Activated CD8-positive, alpha-beta memory T cell treated with anti-CD3 and anti-CD28 coated beads, Interleukin-2, amount 50 U/mL, for 24 hours (primary cell): Measurements from ENCODE around the gene NEMP1.
"Not testable (repeated sequence)": the region's sequence is repeated elsewhere in the genome, so short reads cannot be mapped to it uniquely, and the experiment has no call there.

Source experiments
- DNase-seq: peaks from one replicate; pipeline ENCODE4 v3.0.0-alpha.2; 2020; ENCODE audit errors: extremely low read depth

Gene NEMP1

DNA sequence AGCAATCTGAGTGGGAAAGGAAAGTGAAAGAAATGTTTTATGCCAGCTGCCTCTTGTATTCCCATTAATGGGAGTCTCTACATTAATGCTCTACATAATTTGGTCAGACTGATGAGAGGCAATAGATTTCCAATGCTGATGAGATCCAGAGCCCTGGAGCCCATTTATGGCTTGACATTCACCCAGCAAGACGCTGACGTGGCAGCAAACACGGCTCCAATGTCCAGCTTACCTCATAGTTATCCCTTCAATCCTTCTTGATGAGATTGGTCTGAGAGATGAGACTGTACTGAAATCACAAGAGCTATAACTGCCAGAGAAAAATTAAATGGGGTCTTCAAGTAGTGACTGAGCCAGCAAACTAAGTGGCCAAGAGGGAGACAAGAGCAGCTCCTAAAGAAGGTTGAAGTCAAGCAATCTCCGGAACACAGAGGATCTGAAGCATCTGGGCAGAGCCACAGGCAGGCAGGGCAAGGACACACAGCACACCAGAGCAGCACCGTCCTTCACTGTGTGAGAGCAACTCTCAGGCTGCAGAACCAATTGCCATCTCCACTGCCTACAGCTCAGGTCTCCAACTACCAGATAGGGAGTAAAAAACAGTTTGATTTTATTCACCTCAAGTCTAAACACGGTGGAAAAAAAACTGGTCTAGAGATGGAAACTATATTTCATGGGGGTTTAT is 21.4 kb downstream of the NEMP1 start:
- DNase-seq = no peak

DNA sequence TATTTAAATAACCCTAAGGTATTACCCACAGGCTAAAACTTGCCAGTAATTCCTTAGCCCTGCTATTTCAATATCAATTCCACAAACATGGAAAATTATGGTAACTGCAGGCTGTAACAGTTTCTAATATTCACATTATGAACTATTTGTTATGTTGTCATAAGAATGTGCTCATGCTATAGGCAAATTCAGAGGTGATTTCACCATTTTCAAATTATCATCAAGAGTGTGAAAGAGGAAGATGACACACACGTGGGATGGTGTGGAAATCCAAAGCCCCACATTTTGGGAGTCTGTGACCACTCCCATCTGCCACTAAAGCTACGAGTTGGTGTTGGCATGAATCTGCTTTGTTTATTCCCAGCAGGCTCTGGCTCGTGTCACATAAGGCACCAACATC is 22.8 kb downstream of the NEMP1 start:
- no peak for DNase-seq

DNA sequence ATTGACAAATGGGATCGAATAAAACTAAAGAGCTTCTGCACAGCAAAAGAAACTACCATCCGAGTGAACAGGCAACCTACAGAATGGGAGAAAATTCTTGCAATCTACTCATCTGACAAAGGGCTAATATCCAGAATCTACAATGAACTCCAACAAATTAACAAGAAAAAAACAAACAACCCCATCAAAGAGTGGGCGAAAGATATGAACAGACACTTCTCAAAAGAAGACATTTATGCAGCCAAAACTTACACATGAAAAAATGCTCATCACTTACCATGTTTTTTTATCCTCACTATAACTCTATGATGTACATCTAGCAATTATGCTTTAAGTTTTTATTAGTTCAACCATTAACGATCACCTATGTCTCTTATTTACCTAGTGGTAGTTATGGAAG is 24.7 kb downstream of the NEMP1 start:
- not testable (repeated sequence) for DNase-seq

DNA sequence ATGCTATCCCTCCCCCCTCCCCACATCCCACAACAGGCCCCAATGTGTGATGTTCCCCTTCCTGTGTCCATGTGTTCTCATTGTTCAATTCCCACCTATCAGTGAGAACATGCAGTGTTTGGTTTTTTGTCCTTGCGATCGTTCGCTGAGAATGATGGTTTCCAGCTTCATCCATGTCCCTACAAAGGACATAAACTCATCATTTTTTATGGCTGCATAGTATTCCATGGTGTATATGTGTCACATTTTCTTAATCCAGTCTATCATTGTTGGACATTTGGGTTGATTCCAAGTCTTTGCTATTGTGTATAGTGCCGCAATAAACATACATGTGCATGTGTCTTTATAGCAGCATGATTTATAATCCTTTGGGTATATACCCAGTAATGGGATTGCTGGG is 25.4 kb downstream of the NEMP1 start:
- DNase-seq = not testable (repeated sequence)

GRCh38 chr12:57051011-57051410 is 27.6 kb downstream of the NEMP1 start:
- no peak for DNase-seq

DNA sequence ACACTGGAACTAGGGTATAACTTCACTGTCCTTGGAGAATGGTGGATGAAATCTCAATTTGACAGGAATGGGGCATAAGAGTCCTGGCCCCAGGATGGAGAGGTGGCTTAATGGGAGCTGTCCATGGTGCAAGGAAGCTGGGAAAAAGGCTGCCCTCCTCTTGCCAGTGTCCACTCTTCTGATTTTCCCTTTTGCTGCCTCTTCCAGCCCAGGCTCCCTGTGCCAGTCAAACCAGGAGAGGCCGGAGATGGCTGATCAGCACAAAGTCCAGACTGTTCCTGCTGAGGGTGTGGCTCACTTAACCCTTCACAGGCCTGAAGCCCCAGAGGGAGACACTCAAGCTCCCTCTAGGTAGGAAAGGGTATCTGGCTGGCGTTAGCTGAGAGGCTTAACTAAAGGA is 28.7 kb downstream of the NEMP1 start, which contains the start of gene MYO1A:
MYO1A (minus strand) TSS at position 240 of the 400 bp plus-strand sequence. CDS start 1,806 bp downstream, outside the sequence.
- no peak for DNase-seq

- no peak for DNase-seq
Measured at GRCh38 chr12:57049119-57049446, 29.5 kb downstream of the NEMP1 start.

GRCh38 chr12:57048423-57049118 is 30.0 kb downstream of the NEMP1 start:
- no peak for DNase-seq

DNA sequence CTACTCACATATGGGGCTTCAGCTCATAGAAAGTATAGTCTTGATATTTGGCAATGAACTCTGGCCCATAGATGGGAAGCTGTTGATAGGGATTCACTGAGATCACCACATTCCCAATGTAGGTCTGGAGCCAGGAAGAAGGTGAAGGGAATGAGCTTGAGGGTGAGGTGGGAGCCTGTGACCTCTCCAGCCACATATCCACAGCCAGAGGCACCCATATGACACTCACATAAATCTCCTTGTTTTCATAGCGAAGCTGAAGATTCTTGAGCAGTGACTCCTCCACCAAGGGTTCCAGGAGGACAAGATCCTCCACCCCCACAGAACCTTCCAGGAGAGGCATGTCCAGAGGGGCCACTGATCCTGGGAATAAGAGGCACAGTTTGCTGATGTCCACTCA is 30.6 kb downstream of the NEMP1 start:
- DNase-seq = no peak

GRCh38 chr12:57046947-57047890 is 31.4 kb downstream of the NEMP1 start:
- peak; percentile 20 for DNase-seq

GRCh38 chr12:57046086-57046791 is 32.4 kb downstream of the NEMP1 start:
- DNase-seq = no peak

- no peak for DNase-seq
Measured at GRCh38 chr12:57044889-57045288, 33.7 kb downstream of the NEMP1 start.

GRCh38 chr12:57044468-57044867 is 34.1 kb downstream of the NEMP1 start:
- DNase-seq = no peak

DNA sequence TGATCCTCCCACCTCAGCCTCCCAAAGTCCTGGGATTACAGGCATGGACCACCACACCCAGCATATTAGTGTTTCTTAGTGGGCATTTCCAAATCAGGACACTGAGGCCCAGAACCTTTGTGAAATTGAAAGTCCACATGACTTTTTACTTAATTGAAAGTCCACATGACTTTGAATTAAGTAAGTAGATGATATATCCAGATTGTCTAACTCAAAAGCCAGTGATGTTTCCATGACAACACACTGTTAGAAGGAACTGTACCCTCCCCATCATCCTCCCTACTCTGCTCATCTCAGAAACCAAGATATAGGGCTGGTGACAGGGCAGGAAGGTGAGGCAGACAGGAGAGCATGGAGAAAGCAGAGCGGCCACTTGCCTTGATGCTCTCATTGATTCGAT is 35.9 kb downstream of the NEMP1 start:
- no peak for DNase-seq

GRCh38 chr12:57040750-57041149 is 37.8 kb downstream of the NEMP1 start:
- no peak for DNase-seq

DNA sequence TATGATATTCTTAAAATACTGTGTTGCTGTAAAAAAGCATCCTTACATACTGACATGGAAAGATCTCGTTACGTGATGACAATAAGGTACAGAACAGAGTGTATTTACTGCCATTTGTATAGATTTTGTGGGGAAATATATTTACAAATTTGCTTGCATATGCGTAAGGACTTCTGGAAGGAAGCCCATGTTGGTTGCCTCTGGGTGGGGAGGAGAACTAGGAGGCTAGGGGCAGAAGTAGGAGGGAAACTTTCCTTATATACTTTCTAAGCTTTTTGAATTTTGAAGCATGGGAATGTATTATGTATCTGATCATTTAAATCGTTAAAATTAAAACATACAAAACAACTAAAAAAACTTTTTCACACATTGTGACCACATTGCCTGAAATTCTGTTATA is 38.4 kb downstream of the NEMP1 start:
- no peak for DNase-seq

GRCh38 chr12:57039016-57039798 is 39.4 kb downstream of the NEMP1 start:
- DNase-seq = no peak

DNA sequence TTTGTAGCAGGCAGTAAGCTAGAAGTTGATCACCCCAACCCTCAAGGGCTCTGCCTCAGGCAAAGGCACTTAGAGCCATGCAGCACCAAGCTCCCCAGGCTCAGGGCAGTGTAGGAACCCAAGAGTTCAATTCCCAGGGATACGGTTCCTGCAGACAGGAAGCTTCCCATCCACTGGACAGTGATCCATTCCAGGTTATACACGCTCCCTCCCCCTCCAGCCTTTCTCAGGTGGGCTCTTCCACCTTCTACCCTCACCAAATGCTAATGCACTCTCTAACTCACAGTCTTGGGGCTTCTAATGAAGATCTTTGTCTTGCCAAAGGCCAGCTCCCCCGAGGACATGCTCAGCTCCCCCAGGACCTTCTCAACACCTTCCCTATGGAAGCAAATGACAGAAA is 41.3 kb downstream of the NEMP1 start:
- no peak for DNase-seq

DNA sequence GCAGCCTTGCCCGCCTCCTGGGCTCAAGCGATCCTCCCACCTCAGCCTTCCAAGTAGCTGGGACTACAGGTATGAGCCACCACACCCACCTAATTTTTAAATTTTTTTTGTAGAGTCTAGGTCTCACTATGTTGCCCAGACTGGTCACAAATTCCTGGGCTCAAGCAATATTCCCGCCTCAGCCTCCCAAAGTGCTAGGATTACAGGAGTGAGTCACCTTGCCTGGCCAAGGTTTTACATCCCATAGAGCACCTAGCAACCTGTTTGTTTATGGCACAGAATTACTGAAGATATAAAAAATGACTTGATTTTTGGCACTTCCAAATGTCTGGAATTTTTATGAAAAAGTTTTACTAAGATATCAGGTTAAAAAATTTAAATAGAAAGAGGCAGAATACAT is 45.2 kb downstream of the NEMP1 start:
- no peak for DNase-seq

DNA sequence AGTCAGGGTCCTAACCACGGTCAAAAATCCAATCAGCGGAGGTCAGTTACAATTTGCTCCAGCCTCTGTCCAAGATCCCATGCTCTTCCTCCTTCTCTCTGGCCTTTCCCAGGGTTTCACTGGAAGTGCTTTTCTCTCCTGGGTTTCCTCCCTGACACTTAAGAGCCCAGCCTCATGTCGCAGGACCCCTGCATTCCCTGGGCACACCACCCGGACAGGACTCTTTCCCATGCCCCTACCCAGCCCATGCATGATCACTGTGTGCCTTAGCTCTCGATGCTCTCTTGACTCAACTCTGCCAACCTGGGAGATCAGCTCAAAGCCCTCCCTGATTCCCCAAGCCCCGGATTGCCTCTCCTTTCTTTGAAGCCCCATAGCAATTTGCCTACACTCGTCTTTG is 46.8 kb downstream of the NEMP1 start:
- no peak for DNase-seq

DNA sequence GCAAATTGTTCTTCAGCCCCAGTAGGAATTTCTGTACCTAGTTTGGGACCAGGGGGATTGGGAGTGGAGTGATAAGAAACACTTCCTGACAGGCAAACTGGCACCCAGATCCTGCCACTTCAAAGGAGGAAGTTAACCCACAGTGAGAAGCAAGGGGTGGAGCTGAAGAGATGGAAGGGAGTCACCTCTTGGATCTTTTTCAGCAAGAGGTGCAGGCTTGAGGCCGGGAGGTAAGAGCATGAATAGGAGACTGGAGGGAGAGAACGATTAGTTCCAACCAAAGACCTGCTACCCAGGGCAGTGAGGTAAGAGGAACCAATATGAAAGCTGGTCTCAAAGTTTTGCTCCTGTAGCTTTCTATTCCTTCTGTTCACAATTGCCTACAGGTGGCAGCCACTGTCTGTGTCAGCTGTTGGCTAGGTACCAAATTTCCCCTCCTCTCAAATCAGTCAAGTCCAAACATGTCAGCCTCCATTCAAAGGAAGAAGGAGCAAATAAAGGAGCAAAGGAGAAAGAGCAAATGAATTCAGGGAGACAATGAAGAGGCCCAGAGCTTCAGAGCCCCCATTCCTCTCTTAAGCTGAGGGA is 47.4 kb downstream of the NEMP1 start:
- DNase-seq = no peak
